Posterior cingulate gyrus (tissue), 11 donors: ENCODE results near the gene PROSER2.

Experiments
- DNase-seq, 10 donors: peaks; one replicate each; pipeline versions ENCODE4 v3.0.0 to v3.0.0-alpha.2; 2020 to 2021; ENCODE audit warnings: mixed read lengths in 3 of 10
- intact Hi-C: fragments of 100-400 bp; cut with DNase I; formaldehyde crosslinking; loops from one replicate; pipeline ENCODE4 v1.15.1; 2023

Gene PROSER2

DNA sequence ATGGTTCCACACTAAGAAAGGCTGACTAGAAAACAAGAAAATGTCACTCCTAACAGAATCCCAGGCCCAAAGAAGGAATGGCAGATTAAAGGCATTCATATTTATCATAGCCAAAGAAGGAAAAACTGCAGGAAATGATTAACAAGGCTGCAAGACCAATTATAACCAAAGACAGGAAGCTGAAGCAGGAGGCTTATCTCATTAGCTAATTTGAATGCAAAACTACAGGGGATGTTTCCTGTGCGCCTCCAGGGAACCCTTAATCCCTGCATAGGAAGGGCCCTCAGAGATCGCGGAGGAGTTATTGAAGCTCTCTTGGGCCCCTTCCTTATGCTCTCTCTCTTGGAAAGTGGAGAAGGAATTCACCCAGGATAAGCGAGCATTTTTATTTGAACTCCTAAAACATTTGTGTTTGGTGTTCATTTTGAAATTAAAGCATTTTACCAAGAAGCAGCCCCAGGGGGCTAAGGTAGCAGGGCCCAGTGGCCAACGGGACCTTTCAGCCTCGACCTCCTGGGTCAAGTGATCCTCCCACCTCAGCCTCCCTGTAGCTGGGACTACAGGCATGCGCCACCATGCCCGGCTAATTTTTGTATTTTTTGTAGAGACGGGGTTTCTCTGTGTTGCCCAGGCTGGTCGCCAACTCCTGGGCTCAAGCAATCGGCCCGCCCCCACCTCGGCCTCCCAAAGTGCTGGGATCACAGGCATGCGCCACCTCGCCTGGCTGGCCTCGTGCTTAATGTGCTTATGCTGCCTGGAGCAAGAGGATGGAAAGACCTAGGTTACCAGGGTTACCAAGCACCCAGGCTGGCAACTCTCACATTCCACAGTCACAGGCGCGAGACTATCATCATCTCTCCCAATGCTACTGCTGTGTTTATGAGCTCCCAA, 24.1 kb upstream of the PROSER2 start:
- no peak for DNase-seq

DNA sequence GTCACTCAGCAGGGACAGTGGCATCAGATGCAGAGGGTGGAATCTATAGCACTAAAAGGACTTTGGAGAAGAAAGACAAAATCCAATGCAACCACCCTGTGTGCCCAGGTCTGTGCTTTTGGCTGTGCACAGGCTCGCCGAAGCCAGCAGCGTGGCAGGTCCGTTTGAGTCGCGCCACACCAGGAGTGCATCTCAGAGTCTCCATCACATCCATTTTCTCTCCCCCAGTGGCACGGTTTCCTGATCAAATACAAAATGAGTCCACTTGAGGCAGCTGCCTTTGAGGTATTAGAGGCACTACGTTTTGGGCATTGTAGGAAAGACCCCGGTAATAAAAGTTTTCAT, 23.4 kb upstream of the PROSER2 start:
- DNase-seq, result no peak
- intact Hi-C loops, result no loop called here

More for the DNA sequence above, 24.1 kb upstream of the PROSER2 start:
- intact Hi-C loops, result no loop called here

DNA sequence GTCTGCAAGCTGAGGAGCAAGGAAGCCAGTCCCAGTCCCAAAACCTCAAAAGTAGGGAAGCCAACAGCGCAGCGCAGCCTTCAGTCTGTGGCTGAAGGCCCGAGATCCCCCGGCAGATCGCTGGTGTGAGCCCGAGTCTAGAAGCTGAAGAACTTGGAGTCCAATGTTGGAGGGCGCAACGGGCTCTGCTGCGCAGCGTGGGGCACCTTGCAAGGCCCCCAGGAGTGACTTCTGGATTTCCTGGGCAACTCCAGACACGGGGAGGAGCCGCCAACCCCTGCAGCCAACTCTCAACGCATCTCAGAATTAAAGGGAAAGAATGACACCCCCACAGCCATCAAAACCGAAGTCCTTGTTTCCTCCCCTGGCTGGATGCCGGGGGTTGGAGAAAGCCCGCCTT, 18.8 kb upstream of the PROSER2 start:
- intact Hi-C loops, result no loop called here
- no peak for DNase-seq

DNA sequence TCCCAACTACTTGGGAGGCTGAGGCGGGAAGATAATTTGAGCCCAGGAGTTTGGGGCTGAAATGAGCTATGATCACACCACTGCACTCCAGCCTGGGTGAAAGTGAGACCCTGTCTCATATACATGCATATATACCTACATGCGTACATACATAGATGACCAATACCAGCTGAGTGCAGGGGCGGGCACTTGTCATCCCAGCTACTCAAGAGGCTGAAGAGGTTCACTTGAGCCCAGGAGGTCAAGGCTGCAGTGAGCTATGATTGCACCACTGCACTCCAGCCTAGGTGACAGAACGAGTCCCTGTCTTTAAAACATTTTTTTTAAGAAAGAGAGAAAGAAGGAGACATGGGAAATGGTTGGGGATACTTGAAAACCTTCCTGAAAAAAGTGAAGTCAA, 17.4 kb upstream of the PROSER2 start:
- no peak for DNase-seq
- intact Hi-C loops, result no loop called here

DNA sequence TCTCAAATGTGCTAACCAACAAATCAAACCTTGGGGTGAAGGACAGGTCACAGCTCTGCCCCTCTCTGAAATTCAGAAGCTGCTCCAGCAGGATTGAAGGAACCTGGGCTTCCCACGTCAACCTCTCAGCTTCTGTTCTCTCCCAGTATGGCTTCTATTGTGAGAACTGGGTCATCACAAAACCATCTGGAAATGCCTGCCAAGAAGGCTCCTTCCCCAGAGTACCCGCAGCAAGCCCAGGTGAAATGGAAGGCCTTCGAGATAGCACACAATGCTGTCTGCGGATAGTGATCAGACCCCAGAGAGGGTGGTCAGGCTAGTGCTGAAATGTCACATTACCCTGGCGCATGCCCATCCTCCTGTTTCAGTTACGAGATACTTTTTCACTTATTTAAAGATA, 16.4 kb upstream of the PROSER2 start:
- intact Hi-C loops, result no loop called here
- DNase-seq, result no peak

DNA sequence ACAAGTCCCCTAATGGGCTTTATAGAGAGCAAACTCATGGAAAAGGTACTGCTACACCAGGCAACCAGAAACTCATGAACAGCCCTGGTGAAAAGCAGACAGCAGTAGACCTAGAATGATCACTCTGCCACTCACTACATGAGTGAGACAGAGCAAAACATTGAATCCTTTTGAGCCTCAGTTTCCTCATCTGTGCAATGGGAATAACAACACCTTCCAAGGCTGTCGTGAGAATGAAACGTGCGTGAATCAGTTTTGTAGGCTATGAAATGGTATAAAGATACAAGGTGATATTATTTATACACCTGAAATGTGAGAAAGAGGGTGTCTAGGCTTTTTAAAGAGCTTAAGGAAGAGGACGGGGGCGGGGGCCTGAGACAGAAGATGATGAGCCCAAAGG, 14.3 kb upstream of the PROSER2 start:
- no peak for DNase-seq
- intact Hi-C loops, result no loop called here

DNA sequence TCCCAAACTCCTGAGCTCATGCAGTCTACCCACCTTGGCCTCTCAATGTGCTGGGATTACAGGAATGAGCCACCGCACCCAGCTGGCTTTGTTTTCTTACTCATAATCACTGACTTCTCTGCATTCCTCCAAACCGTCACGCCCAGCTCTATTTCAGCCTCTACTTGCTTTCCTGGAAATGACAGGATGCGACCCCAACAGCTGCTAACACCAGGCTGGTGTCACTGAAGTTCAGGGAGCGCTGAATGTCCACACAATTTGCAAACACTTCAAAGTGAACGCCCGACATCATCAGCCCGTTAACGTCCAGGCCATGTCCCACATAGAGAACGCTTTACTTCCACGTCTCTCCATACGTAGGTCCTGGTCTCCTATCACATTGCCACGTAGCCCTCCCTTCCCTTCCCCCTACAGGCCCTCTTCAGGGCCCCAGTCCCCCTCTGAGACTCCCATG, 12.8 kb upstream of the PROSER2 start:
- no peak for DNase-seq

DNA sequence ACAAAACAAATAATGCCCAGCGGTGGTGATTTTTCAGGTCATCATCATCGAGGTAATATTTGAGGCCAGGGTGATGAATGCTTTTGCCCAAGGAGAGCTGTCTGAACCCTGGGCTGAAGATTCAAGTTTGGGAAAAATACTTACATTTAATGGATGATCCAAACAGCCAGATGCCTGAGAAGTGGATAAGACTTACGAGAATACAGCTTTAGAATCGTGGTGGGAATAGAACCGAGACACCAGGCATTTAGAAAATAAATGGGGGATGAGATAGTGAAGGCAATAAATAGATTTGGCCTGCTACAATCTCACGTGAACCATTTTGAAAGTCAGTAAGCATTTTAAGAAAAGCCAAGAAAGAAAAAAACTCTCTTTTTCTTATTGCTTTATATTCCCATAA, 12.2 kb upstream of the PROSER2 start:
- intact Hi-C loops, result no loop called here
- DNase-seq, result no peak

More for the DNA sequence above, 12.8 kb upstream of the PROSER2 start:
- intact Hi-C loops, result no loop called here

DNA sequence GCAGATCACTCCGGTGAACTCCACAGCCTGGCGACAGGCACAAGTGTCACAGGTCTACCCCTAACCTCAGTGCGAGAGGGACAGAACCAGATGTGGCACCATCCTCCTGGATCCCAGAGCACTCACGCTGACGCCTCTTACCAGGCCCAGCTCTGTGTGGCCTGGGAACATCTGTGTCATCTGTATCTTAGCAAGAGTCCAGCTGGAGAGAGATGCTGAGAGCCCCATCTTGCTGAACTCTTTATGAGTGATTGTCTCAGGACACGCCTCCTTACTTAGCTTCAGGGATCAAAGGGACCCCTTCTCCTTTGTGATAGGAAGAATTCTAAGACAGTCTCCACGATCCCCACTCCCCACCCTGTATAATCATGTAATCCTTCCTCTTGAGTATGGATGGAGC, 10.0 kb upstream of the PROSER2 start:
- intact Hi-C loops, result no loop called here

DNA sequence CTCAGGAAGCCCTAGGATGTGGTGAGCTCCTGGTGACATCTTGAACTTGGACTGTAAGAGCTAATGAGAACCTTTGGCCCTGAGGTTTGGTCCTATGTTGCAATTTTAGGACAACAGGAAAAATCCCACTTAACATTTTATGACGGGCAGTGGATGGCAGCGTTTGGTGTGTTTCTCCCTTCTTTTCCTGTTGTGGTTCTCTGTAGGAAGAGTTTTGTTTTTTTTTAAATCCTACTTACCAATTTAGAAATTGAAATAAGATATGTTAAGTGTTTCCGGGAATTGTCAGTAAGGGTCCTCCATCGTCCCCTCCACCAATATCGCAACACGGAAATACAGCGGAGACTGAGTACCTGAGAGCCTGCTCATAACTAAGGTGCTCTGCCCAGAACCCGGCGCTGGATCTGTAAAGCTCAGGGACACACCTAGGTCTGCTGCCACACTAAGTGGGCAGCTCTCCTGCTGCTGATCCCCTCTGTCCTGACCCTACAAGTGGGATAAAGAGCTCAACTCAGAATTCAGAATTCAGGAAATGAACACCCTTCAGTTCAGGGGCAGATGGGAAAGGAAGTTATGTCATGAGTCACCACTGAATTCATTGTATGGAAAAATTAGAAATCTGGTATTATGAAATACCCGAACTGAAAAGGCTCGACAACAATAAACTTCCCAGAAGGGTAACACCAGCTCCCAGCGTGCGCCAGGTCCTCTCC, 9.1 kb upstream of the PROSER2 start:
- DNase-seq, result no peak
- intact Hi-C loops, result no loop called here

More for the DNA sequence above, 10.0 kb upstream of the PROSER2 start:
- no peak for DNase-seq

DNA sequence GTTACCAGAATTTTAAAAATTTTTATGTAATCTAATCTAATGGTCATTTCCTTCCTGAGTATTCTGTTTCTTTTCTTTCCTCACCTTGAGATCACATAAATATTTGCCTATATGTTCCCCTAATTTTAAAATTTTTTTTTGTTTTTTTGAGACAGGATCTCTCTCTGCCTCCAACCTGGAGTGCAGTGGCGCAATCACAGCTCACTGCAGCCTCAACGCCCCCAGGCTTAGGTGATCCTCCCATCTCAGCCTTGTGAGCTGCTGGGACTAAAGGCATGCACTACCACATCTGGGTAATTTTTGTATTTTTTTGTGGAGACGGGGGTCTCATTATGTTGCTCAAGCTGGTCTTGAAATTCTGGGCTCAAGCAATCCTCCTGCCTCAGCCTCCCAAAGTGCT, 4.1 kb upstream of the PROSER2 start:
- intact Hi-C loops, result no loop called here
- no peak for DNase-seq

DNA sequence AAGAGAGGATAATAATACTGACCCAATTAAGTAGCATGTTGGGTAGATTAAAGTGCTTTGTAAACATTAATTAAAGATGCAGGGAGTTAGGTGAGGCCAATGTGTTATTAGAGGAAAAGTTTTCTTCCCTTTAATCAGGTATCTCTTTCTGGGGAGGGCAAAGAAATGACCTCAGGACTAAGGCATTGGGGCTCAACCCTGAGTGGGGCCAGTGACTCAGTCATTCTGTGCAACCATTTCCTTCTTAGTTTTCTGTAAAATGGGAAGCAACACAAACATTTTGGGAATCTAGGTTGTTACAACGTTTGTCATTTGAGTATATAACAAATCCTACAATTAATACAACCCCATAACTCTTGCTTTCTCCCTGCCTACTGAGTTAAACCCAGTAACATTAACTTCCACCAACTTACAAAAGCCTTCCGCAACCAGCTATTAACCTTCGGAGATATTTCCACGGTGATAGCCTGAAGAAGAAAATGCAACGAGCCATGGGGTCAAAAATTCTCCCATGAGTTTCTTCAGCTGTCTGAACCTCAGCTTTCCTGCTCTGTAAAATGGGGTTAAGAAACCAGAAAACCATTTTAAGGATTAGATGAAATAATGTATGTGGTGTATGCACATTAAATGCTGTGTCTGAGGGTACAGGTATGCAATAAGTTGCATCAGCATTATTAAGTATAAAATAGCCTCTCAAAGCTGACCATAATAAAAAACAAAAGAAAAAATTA, 965 bp upstream of the PROSER2 start:
- intact Hi-C loops, result no loop called here

DNA sequence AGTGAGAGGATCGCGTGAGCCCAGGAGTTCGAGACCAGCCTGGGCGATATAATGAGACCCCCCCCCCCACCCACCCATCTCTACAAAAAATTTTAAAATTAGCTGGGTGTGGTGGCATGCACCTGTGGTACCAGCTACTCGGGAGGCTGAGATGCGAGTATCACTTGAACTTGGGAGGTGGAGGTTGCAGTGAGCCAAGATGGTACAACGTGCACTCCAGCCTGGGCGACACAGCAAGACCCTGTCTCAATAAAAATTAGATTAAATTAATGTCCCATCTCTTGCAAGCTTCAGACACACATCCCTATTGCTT, 391 bp upstream of the PROSER2 start:
- intact Hi-C loops, result no loop called here
- no peak for DNase-seq

More for the DNA sequence above, 965 bp upstream of the PROSER2 start:
- DNase-seq, result no peak

DNA sequence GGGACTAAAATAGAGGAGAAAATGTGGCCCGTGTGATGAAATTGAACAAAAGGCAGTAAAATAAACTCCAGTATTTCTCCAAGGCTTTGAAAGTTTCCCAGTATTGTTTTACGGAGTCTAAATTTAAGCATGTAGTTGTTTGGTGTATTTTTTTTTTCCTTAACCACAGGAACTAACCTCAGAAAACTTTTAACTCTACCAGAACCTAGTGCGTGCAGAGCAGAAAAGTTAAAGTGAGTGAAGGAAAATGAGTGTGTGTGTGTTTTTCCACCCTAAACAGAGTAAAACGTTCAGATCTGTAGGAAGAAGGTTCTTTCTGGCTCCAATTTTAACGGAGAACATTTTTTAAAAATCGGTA, 812 bp downstream of the PROSER2 start:
- no peak for DNase-seq
- intact Hi-C loops, result no loop called here

DNA sequence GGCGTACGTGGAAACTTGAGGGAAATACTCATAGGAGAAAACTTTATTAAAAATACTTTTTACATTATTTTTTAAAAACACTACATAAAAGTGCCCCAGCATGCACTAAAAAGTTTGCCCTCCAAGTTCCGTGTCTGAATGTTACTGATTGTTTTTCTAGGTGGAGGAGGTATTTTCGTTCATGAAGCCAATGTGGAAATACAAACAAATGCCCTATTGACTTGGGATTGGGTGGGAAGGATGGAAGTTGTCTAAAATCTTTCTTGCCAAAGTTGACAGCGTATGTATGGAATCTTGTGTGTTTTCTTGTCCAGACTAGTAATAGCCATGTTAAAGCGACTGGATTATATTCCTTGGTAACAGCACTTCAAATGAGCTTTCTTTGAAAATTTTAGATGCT, 1.2 kb downstream of the PROSER2 start:
- intact Hi-C loops, result no loop called here

DNA sequence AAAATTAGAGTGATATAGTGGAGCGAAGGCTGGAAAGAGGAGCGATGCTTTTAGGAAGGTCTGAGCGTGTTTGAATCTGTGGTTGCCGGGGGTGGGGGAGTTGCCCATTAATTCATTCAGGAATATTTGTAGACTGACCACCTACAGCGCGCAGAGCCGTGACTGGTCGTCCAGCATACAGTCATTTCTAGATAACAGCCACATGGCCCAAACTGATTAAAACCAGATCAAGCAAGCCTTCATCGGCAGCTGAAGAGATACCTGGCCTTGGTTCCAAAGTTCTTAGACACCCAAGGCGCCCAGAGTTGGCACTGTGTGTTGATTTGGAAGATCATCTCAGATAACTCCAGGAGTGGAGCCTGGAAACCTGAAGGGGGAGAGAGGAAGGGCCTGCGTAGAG, 1.7 kb downstream of the PROSER2 start:
- intact Hi-C loops, result no loop called here
- no peak for DNase-seq

More for the DNA sequence above, 1.2 kb downstream of the PROSER2 start:
- DNase-seq, result no peak

DNA sequence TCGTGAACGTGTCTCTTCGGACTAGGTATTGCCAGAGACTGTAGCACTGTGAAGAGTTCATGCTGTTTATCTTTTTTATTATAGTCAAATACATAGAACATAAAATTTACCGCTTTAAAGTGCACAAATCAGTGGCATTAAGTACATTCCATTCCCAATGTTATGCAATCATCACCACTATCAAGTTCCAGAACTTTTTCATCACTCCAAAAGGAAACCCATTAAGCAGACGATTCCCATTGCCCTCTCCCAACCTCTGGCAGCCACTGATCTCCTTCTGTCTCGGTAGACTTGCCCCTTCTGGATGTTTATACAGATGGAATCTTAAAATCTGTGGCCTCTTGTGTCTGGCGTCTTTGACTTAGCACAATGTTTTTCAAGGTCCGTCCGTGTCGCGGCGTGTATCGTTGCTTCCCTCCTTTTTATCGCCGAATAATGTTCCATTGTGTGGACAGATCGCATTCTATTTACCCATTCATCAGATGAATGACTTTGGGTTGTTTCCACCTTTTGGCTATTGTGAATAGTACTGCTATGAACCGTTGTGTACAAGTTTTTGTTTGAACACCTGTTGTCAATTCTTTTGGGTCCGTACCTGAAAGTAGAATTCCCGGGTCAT, 2.7 kb downstream of the PROSER2 start:
- intact Hi-C loops, result no loop called here
- DNase-seq, result no peak

DNA sequence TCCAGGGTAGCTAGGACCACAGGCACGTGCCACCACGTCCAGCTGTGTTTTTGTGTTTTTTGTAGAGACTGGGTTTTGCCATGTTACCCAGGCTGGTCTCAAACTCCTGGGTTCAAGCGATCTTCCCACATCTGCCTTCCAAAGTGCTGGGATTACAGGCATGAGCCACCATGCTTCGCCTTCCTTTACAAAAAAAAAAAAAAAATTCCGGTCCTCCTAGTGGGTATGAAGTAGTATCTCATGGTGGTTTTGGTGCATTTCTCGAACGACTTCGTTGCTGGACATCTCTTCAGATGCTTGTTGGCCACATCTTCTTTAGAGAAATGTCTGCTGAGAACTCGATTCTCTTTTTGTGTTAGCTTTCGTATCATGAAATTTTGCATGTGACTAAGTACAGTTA, 3.9 kb downstream of the PROSER2 start:
- intact Hi-C loops, result no loop called here

DNA sequence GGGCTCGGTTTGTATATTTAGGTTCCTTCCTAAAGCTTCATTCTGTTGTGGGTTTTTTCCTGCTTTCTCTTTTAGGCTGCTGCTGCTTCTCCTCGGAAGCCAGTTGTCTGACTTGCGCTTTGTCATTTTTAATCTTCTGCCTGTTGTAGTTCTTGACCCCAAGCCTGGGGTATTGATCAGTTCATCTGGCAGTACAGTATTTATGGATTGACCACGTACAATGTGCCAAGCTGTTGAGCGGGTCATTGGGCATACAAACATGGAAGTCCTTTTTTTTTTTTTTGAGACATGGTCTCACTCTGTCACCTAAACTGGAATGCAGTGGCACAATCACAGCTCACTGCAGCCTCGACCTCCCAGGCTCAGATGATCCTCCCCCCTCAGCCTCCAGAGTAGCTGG, 4.3 kb downstream of the PROSER2 start:
- intact Hi-C loops, result no loop called here

More for the DNA sequence above, 3.9 kb downstream of the PROSER2 start:
- no peak for DNase-seq

DNA sequence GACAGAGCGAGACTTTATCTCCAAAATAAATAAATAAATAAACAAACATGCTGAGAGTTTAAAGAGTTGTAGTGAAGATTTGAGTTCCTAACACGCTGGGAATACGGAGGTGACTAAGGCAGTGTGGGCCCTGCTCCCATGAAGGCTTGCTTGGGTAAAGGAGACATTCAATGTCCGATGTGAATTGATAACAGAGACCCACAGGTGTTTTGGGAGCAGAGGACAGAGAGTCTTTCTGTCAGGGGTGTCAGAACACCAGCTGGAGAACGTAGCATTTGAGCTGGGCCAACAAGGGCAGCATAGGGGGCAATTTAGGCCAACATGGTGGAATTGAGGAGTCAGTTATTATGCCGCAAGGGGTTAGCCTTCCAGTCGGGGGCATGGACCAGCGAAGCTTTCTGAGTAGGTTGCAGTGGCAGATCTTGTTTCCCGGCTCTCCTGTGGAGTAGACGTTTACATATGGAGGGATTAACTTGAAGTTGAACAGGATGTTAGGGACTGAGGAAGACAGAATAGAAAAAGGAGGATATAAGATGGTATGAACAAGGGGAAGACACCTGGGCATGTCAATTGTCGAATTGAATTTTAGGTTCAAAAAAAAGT, 5.6 kb downstream of the PROSER2 start:
- intact Hi-C loops, result no loop called here
- DNase-seq, result no peak

More for the DNA sequence above, 4.3 kb downstream of the PROSER2 start:
- no peak for DNase-seq
